ENCODE measurements around the gene CAMSAP3.

DNA sequence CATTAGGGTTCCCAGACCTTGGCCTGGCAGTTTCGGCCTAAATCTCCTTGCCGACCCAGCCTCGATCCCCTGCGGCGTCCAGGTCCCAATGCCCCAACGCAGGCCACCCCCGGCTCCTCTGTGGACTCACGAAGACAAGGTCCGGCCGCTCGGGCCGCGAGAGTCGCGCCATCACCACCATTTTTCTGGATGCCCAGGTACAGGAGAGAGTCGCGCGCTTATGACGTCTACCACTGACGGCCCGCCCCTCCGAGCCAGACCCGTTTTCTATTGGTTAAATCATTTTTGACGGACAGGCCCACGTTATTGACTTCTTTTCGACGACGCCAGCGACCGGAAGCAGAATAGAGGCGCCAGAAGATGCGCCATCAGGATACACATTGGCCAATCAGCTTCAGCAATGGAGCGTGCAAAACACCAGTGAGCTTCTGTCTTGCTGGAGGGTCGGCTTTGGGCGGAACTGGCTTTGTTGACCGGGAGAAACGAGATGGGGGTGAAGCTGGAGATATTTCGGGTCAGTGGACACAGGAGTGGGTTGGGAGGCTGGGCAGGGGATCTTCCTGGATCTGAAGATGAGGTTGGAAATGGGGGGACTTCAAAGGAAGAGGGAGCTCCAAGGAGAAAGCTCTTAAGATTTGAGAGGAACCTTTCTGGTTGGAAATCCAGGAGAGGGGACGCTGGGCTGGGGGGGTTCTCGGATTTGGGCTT lies 33.8 kb downstream of the CAMSAP3 start, which contains the start of the genes PET100 and XAB2:
- no peak for TF ChIP-seq POLR2A (IDR thresholded peaks at IDR 0.05)
- TF ChIP-seq, protein P1, sequence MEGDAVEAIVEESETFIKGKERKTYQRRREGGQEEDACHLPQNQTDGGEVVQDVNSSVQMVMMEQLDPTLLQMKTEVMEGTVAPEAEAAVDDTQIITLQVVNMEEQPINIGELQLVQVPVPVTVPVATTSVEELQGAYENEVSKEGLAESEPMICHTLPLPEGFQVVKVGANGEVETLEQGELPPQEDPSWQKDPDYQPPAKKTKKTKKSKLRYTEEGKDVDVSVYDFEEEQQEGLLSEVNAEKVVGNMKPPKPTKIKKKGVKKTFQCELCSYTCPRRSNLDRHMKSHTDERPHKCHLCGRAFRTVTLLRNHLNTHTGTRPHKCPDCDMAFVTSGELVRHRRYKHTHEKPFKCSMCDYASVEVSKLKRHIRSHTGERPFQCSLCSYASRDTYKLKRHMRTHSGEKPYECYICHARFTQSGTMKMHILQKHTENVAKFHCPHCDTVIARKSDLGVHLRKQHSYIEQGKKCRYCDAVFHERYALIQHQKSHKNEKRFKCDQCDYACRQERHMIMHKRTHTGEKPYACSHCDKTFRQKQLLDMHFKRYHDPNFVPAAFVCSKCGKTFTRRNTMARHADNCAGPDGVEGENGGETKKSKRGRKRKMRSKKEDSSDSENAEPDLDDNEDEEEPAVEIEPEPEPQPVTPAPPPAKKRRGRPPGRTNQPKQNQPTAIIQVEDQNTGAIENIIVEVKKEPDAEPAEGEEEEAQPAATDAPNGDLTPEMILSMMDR (IDR thresholded peaks at IDR 0.05) = no peak
